GM12892 (cell line): Measurements from ENCODE around the gene NPFFR1.

Source experiments
- POLR2A ChIP-seq: IDR thresholded peaks from 2 replicates; pipeline ENCODE4 v1.6.1; 2011; ENCODE audit warnings: low read depth, low read length, control low read depth
- POLR2AphosphoS5 ChIP-seq: IDR thresholded peaks from 2 replicates; pipeline ENCODE4 v1.6.1; 2011; ENCODE audit warnings: low read depth, low read length, control low read depth
- TAF1 ChIP-seq: IDR thresholded peaks from 2 replicates; pipeline ENCODE4 v1.6.1; 2011; ENCODE audit warnings: low read depth, mild to moderate bottlenecking, control low read depth, low read length, borderline replicate concordance

- no peak for TF ChIP-seq POLR2A
- no peak for TF ChIP-seq POLR2AphosphoS5
- TF ChIP-seq TAF1, result no peak
Observed at GRCh38 chr10:70323697-70324338, 40.0 kb upstream of the NPFFR1 start.
